ENCODE data around the gene TIMM9.
A peak's percentile ranks its signal among the peaks of the same experiment; 100 is the strongest.

The TIMM9 gene

DNA sequence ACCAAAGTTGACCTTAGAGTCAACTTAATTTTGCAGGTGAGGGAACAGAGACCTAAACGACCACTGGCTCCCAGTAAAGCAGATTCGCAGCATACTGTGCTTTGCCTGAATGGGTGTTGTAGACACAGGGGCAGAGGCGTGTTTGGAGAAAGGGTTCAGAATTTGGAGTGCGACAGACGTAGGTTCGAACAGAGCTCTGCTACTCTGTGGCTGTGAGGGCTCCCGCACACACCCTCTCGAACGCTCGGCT is 31.8 kb downstream of the TIMM9 start:
- Histone ChIP-seq H3K4me3 (ENCODE audit: low read depth, low read length) (peak overlapping the region; percentile 47), H3K27me3 (no peaks in the 10 kb centered on the region), H3K4me1 (no peaks in the 10 kb centered on the region), H3K9me3 (no peaks in the 10 kb centered on the region; the same call in 1 of the 2 replicates), H3K36me3 (no peaks in the 10 kb centered on the region)
- DNase-seq = no peak
- TF ChIP-seq, protein P1, sequence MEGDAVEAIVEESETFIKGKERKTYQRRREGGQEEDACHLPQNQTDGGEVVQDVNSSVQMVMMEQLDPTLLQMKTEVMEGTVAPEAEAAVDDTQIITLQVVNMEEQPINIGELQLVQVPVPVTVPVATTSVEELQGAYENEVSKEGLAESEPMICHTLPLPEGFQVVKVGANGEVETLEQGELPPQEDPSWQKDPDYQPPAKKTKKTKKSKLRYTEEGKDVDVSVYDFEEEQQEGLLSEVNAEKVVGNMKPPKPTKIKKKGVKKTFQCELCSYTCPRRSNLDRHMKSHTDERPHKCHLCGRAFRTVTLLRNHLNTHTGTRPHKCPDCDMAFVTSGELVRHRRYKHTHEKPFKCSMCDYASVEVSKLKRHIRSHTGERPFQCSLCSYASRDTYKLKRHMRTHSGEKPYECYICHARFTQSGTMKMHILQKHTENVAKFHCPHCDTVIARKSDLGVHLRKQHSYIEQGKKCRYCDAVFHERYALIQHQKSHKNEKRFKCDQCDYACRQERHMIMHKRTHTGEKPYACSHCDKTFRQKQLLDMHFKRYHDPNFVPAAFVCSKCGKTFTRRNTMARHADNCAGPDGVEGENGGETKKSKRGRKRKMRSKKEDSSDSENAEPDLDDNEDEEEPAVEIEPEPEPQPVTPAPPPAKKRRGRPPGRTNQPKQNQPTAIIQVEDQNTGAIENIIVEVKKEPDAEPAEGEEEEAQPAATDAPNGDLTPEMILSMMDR (IDR thresholded peaks at IDR 0.05; ENCODE audit: low read depth, low read length) = no peak

DNA sequence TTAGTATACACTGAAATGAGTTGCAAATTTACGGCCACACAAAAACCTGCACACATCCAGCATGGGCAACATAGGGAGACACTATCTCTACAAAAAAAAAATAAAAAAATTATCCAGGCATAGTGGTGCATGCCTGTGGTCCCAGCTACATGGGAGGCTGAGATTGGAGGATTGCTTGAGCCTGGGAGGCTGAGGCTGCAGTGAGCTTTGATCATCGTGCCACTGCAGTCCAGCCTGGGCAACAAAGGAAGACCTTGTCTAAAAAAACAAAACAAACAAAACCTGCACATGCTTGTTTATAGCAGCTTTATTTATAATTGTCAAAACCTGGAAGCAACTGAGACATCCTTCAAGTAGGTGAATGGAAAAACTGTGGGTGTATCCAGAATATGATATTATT is 36.5 kb downstream of the TIMM9 start:
- Histone ChIP-seq H3K4me1 (no peaks in the 10 kb centered on the region), H3K27me3 (no peaks in the 10 kb centered on the region), H3K4me3 (ENCODE audit: low read depth, low read length) (no peak overlapping the region), H3K9me3 (no peaks in the 10 kb centered on the region), H3K36me3 (no peaks in the 10 kb centered on the region)
- no peak for DNase-seq
- TF ChIP-seq, protein P1 (IDR thresholded peaks at IDR 0.05; ENCODE audit: low read depth, low read length) = no peak

DNA sequence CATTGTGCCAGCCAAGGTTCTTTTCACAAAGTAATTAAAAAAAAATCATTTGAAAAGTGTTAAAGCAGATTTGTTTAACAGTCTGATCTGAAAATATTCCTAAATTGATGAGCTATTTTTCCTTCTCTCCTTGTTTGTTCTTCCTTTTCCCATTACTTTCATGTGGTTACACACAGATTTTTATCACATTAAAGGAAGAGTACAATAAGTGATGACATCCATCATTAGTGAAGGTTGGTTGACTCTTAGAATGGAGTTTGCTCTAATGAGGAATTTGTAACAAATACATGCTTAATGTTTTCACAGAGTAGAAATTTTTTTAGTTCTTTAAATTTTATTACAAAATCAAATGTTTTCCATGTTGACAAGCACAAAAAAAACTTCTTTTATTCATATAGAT is 50.5 kb downstream of the TIMM9 start:
- DNase-seq = no peak
- TF ChIP-seq, protein P1 (IDR thresholded peaks at IDR 0.05; ENCODE audit: low read depth, low read length) = no peak
- H3K4me1 ChIP-seq = no peaks in the 10 kb centered on the region
- no peaks in the 10 kb centered on the region for H3K27me3 ChIP-seq
- peaks cover 13% of the 10 kb centered on the region for H3K36me3 ChIP-seq
- no peak overlapping the region for H3K4me3 ChIP-seq (ENCODE audit: low read depth, low read length)
- H3K9me3 ChIP-seq = no peaks in the 10 kb centered on the region

DNA sequence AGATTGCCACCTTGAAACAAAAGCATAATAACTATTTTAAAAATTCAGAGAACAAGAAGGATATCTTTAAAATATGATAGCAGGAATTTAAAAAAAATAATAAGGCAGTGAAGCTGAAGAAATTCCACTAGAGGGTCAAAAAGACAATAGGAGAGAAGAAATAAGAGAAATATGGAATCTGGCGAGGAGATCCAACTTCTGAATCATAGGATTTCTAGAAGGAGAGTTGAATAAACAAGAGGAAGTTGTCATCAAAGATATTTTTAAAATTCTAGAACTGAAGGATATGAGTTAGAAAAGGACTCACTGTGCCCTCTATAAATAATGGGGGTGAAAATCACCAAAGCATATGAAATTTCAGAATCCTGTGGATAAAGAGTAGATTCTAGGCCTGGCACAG is 58.4 kb downstream of the TIMM9 start:
- no peaks in the 10 kb centered on the region for H3K4me1 ChIP-seq
- TF ChIP-seq, protein P1 (IDR thresholded peaks at IDR 0.05; ENCODE audit: low read depth, low read length) = no peak
- no peak overlapping the region for H3K4me3 ChIP-seq (ENCODE audit: low read depth, low read length)
- no peak for DNase-seq
- peaks cover 32% of the 10 kb centered on the region for H3K36me3 ChIP-seq
- H3K27me3 ChIP-seq = no peaks in the 10 kb centered on the region
- H3K9me3 ChIP-seq = no peaks in the 10 kb centered on the region

DNA sequence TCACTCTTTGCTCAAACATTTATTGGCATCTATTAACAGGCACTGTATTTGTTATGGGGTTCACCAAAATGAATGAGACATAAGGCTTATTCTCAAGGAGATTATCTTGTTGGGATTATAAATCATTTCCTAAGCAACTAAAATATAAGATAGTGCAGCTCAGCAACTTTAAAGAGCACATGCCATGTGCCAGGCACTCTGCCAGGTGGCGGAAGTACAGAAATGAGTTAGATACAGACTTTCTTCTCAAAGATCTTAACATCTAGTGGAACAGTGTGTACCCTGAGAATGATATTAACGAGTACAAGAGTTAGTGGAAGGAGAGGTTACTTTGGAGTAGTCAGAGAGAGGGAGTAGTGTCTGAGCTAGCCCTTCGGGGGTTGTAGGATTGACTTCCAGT is 60.0 kb downstream of the TIMM9 start:
- no peaks in the 10 kb centered on the region for H3K9me3 ChIP-seq
- H3K36me3 ChIP-seq = peaks cover 31% of the 10 kb centered on the region
- no peaks in the 10 kb centered on the region for H3K27me3 ChIP-seq
- no peak for DNase-seq
- TF ChIP-seq, protein P1 (IDR thresholded peaks at IDR 0.05; ENCODE audit: low read depth, low read length) = no peak
- H3K4me3 ChIP-seq (ENCODE audit: low read depth, low read length) = no peak overlapping the region
- H3K4me1 ChIP-seq = no peaks in the 10 kb centered on the region

DNA sequence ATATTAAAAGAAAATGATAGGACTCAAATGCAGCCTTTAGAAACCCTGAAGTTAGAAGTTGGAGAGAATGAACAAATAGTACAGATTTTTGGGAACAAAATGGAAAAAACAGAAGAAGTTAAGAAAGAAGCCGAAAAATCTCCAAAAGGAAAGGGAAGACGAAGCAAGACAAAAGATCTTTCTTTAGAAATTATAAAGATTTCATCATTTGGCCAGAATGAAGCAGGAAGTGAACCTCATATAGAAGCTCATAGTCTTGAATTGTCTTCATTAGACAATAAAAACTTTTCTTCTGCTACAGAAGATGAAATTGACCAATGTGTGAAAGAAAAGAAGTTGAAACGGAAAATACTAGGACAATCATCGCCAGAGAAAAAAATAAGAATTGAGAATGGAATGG is 63.0 kb downstream of the TIMM9 start:
- TF ChIP-seq, protein P1 (IDR thresholded peaks at IDR 0.05; ENCODE audit: low read depth, low read length) = no peak
- Histone ChIP-seq H3K9me3 (no peaks in the 10 kb centered on the region), H3K4me1 (no peaks in the 10 kb centered on the region), H3K36me3 (peaks cover 40% of the 10 kb centered on the region), H3K4me3 (ENCODE audit: low read depth, low read length) (no peak overlapping the region), H3K27me3 (no peaks in the 10 kb centered on the region)
- DNase-seq = no peak

All from BE2C (cell line).